GM12865 (cell line): ENCODE data around the gene IQGAP2.

ENCODE experiments used
- DNase-seq: peaks from one replicate; pipeline ENCODE4 v3.0.0; 2010; ENCODE audit warnings: low read depth
- H3K4me3 ChIP-seq: 2 replicates; pipeline ENCODE4 v1.5.1; 2011; ENCODE audit warnings: mild to moderate bottlenecking, low read depth, low read length, control low read depth
- CTCF ChIP-seq: IDR thresholded peaks from 2 replicates; pipeline ENCODE4 v1.5.1; 2011; ENCODE audit warnings: low read length, control low read depth, low read depth, inconsistent platforms; ENCODE audit not compliant: insufficient read depth; ENCODE audit errors: missing control alignments

IQGAP2 gene

GRCh38 chr5:76488969-76489368, 85.9 kb downstream of the IQGAP2 start:
- TF ChIP-seq CTCF: no peak
- H3K4me3 ChIP-seq: no peak overlapping the region
- DNase-seq: no peak

- no peak for TF ChIP-seq CTCF
- DNase-seq: no peak
- H3K4me3 ChIP-seq: no peak overlapping the region
These were observed 87.0 kb downstream of the IQGAP2 start for GRCh38 chr5:76489877-76490688.

- H3K4me3 ChIP-seq: no peak overlapping the region
- no peak for TF ChIP-seq CTCF
- no peak for DNase-seq
These were observed 87.9 kb downstream of the IQGAP2 start for GRCh38 chr5:76490960-76491359.

- no peak for TF ChIP-seq CTCF
- no peak overlapping the region for H3K4me3 ChIP-seq
- no peak for DNase-seq
These were observed 89.7 kb downstream of the IQGAP2 start for GRCh38 chr5:76492819-76493189.

GRCh38 chr5:76493190-76493837, 90.2 kb downstream of the IQGAP2 start:
- no peak overlapping the region for H3K4me3 ChIP-seq
- no peak for TF ChIP-seq CTCF
- no peak for DNase-seq

GRCh38 chr5:76494201-76494600, 91.1 kb downstream of the IQGAP2 start:
- H3K4me3 ChIP-seq: no peak overlapping the region
- no peak for TF ChIP-seq CTCF
- no peak for DNase-seq
